ENCODE measurements around the gene SLC16A10. TPM values are rescaled to one million over a fixed set of nuclear protein-coding genes. Genes with fewer than 3 reads are reported as not detected.

The SLC16A10 gene
- total and polyA plus RNA-seq, 2 donors (not counting 3 experiments of a cell fraction or from before 2014, with no cell fraction given): not detected

- CTCF ChIA-PET: no interaction called here
- TF ChIP-seq EZH2 (IDR thresholded peaks at IDR 0.05; ENCODE audit: borderline replicate concordance, low read depth, low read length, severe bottlenecking): no peak
- TF ChIP-seq CTCF (IDR thresholded peaks at IDR 0.05; ENCODE audit: extremely low read depth in 1 of 2, insufficient read depth in 1 of 2, low read depth in 1 of 2, low read length in 2 of 2): no peak
- TF ChIP-seq MYC (IDR thresholded peaks at IDR 0.05; ENCODE audit: low read depth, low read length): no peak
- TF ChIP-seq POLR2A (IDR thresholded peaks at IDR 0.05; ENCODE audit: low read depth, low read length): no peak
- TF ChIP-seq, protein P1, sequence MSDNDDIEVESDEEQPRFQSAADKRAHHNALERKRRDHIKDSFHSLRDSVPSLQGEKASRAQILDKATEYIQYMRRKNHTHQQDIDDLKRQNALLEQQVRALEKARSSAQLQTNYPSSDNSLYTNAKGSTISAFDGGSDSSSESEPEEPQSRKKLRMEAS (IDR thresholded peaks at IDR 0.05; ENCODE audit: insufficient read depth, insufficient read length): no peak
- TF ChIP-seq JUN (IDR thresholded peaks at IDR 0.05; ENCODE audit: borderline replicate concordance, insufficient read depth, insufficient read length, low read depth): no peak
- TF ChIP-seq GATA2 (IDR thresholded peaks at IDR 0.05; ENCODE audit: insufficient read depth, insufficient read length, low read depth, low read length): no peak
- TF ChIP-seq FOS (IDR thresholded peaks at IDR 0.05; ENCODE audit: borderline replicate concordance, insufficient read depth, low read length): no peak
- no peak for TF ChIP-seq POLR2AphosphoS5 (IDR thresholded peaks at IDR 0.05; ENCODE audit: insufficient read depth, low read depth, low read length)
- no peak overlapping the region for H3K9ac ChIP-seq (replicated peaks; ENCODE audit: extremely low read depth, insufficient read depth, low read length)
- dilution Hi-C loops (cut with MboI; ENCODE audit: extremely low pct_ligation_motif_present, low sequenced_read_pairs): no loop called here
- intact Hi-C loops (cut with micrococcal nuclease): no loop called here
- no peak for FAIRE-seq
- H3K4me3 ChIP-seq (replicated peaks in 1 of 3; ENCODE audit: insufficient read depth in 1 of 3, low read depth in 1 of 3, low read length in 3 of 3): no peak overlapping the region
- H3K27me3 ChIP-seq (ENCODE audit: control insufficient read depth in 2 of 2, insufficient read depth in 2 of 2, low read length in 2 of 2): peaks cover 20 to 21% of the 10 kb centered on the region in 2 experiments
- no peaks in the 10 kb centered on the region for H3K9me3 ChIP-seq (replicated peaks; ENCODE audit: control insufficient read depth, insufficient read depth, low read length)
- no peaks in the 10 kb centered on the region for H4K20me1 ChIP-seq (replicated peaks; ENCODE audit: control insufficient read depth, extremely low read depth, insufficient read depth, low read length)
- POLR2A ChIA-PET: no interaction called here
- no peaks in the 10 kb centered on the region for H3K79me2 ChIP-seq (ENCODE audit: control insufficient read depth, insufficient read depth, low read length)
- H3K36me3 ChIP-seq (ENCODE audit: control insufficient read depth in 2 of 2, extremely low read depth in 1 of 2, insufficient read depth in 2 of 2, low read length in 2 of 2): no peaks in the 10 kb centered on the region
- no peaks in the 10 kb centered on the region for H3K4me1 ChIP-seq (ENCODE audit: control insufficient read depth, extremely low read depth, insufficient read depth, low read length)
- no peaks in the 10 kb centered on the region for H3K9me1 ChIP-seq (replicated peaks; ENCODE audit: control insufficient read depth, extremely low read depth, insufficient read depth, low read length)
- H3K27ac ChIP-seq (ENCODE audit: insufficient read depth, low read depth, low read length): no peak overlapping the region
- no peak overlapping the region for H2AFZ ChIP-seq (ENCODE audit: low read depth, low read length)
- BruUV-seq (replicated peaks): no TSS peak
- H3K4me2 ChIP-seq (ENCODE audit: insufficient read depth, low read length): no peak overlapping the region
- DNase-seq (ENCODE audit: low read depth, low spot score): no peak
Measured at GRCh38 chr6:111148110-111148509, 60.8 kb downstream of the SLC16A10 start.

Data from endothelial cell of umbilical vein (primary cell).